Gastroesophageal sphincter (tissue), 4 donors: ENCODE data around the gene HIGD1A. TPM values are rescaled to one million over a fixed set of nuclear protein-coding genes. Genes with fewer than 3 reads are reported as not detected.

Experiments
- ATAC-seq: fragments of 150-250 bp; one replicate; pipeline ENCODE4 v1.9.1; 2016; ENCODE audit warnings: mild to moderate bottlenecking, moderate library complexity
- H3K27ac ChIP-seq, 4 donors: fragments of 200-600 bp; sonication (generic) in 3 of 4; 1 replicate in 3 of 4; 2 replicates in 1 of 4; pipeline ENCODE4 v1.5.1; 2016 to 2019
- H3K27me3 ChIP-seq: fragments of 200-600 bp; sonication (generic); one replicate; pipeline ENCODE4 v1.5.1; 2019
- H3K36me3 ChIP-seq, 2 donors: fragments of 200-600 bp; sonication (generic); one replicate each; pipeline ENCODE4 v1.5.1; 2019; ENCODE audit warnings: control low read depth in 1 of 2
- H3K4me1 ChIP-seq, 3 donors: fragments of 200-600 bp; sonication (generic); 1 replicate in 2 of 3; 2 replicates in 1 of 3; pipeline ENCODE4 v1.5.1; 2016 to 2019; ENCODE audit warnings: control low read depth in 2 of 3
- H3K4me3 ChIP-seq, 2 donors: fragments of 200-600 bp; sonication (generic); one replicate each; pipeline ENCODE4 v1.5.1; 2019; ENCODE audit warnings: mild to moderate bottlenecking in 1 of 2, moderate library complexity in 1 of 2
- H3K9me3 ChIP-seq, 3 donors: fragments of 200-600 bp; sonication (generic); one replicate each; pipeline ENCODE4 v1.5.1; 2017 to 2019; ENCODE audit warnings: control low read depth in 2 of 3
- EP300 ChIP-seq: sonication (generic); formaldehyde crosslinking; IDR thresholded peaks from one replicate; pipeline ENCODE4 v1.6.1; 2017; ENCODE audit warnings: antibody characterized with exemption, mild to moderate bottlenecking
- POLR2A ChIP-seq, 2 donors: fragments of 450-650 bp; IDR thresholded peaks; one replicate each; pipeline ENCODE4 v1.6.1; 2017; ENCODE audit warnings: antibody characterized with exemption in 2 of 2, mild to moderate bottlenecking in 2 of 2, moderate library complexity in 1 of 2
- POLR2AphosphoS5 ChIP-seq: sonication (generic); formaldehyde crosslinking; IDR thresholded peaks from one replicate; pipeline ENCODE4 v1.6.1; 2017; ENCODE audit warnings: antibody characterized with exemption
- WGBS, 2 donors: methylation state at CpG; one replicate each; pipeline ENCODE4 v1.1.5; 2018; ENCODE audit warnings: low coverage in 1 of 2; 5-methylcytosine and 5-hydroxymethylcytosine counted together
- total RNA-seq, 4 donors: library from RNA; depleted of rRNA; stranded (reverse); fragments of >200 nt; gene quantifications; one replicate each; pipeline ENCODE4 v1.1.0, GENCODE V29; 2016
- TF ChIP-seq, protein P1 (sequence below), 4 experiments: fragments of 200-600 bp in 2 of 4; fragments of 450-650 bp in 2 of 4; sonication (generic) in 1 of 4; IDR thresholded peaks; one replicate each; pipeline ENCODE4 v1.5.1; 2017 to 2019; ENCODE audit warnings: antibody characterized with exemption in 4 of 4, mild to moderate bottlenecking in 2 of 4, moderate library complexity in 2 of 4

The HIGD1A gene
- total RNA-seq, 4 donors from 2014 or later = 173 to 657 (median 393) TPM

GRCh38 chr3:42809202-42809601 lies 4.9 kb upstream of the HIGD1A start, which contains the start of gene ACKR2:
TSS of gene ACKR2 (plus strand) at chr3:42809445. CDS start at chr3:42864503, 55,058 bp downstream.
- 88 to 100% methylated on average over 1 to 5 of the region's 5 CpGs for WGBS, 2 donors
- no peak for ATAC-seq

DNA sequence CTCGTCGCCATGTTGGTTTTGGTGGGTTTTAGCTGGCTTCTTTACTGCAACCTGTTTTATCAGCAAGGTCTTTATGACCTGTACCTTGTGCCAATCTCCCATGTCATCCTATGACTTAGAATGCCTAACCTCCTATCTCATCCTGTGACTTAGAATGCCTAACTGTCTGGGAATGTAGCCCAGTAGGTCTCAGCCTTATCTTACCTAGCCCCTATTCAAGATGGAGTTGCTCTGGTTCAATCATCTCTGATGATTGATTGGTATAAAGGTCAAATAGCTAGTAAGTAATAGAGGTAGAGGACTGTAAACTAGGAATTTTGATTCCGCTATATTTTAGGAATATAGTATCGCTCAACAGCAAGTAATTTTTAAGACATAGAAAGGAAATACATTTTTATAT lies 3.6 kb upstream of the HIGD1A start:
- 83 to 88% methylated on average over 4 of the region's 4 CpGs for WGBS, 2 donors
- no peak for ATAC-seq
- no peaks in the 10 kb centered on the region for H3K36me3 ChIP-seq
- H3K9me3 ChIP-seq = no peaks in the 10 kb centered on the region
- TF ChIP-seq EP300 (no peak), POLR2AphosphoS5 (no peak), POLR2A (IDR thresholded peaks at IDR 0.05) (no peak)
- TF ChIP-seq, protein P1, sequence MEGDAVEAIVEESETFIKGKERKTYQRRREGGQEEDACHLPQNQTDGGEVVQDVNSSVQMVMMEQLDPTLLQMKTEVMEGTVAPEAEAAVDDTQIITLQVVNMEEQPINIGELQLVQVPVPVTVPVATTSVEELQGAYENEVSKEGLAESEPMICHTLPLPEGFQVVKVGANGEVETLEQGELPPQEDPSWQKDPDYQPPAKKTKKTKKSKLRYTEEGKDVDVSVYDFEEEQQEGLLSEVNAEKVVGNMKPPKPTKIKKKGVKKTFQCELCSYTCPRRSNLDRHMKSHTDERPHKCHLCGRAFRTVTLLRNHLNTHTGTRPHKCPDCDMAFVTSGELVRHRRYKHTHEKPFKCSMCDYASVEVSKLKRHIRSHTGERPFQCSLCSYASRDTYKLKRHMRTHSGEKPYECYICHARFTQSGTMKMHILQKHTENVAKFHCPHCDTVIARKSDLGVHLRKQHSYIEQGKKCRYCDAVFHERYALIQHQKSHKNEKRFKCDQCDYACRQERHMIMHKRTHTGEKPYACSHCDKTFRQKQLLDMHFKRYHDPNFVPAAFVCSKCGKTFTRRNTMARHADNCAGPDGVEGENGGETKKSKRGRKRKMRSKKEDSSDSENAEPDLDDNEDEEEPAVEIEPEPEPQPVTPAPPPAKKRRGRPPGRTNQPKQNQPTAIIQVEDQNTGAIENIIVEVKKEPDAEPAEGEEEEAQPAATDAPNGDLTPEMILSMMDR (IDR thresholded peaks at IDR 0.05) = no peak
- no peak overlapping the region for H3K27ac ChIP-seq
- no peaks in the 10 kb centered on the region for H3K27me3 ChIP-seq
- no peak overlapping the region for H3K4me3 ChIP-seq
- H3K4me1 ChIP-seq = peaks cover 0 to 16% (median 6%) of the 10 kb centered on the region in 3 donors

More at GRCh38 chr3:42809202-42809601, 4.9 kb upstream of the HIGD1A start, which contains the start of gene ACKR2:
- no peak within 1 kb of the TSS for H3K4me3 ChIP-seq
- no peak within 1 kb of the TSS for H3K27ac ChIP-seq
- H3K36me3 ChIP-seq = no peaks in the 10 kb centered on the region
- peaks cover 0 to 17% (median 5%) of the 10 kb centered on the region in 3 donors for H3K4me1 ChIP-seq
- TF ChIP-seq POLR2AphosphoS5 = no peak
- TF ChIP-seq EP300 = no peak
- TF ChIP-seq, protein P1 (IDR thresholded peaks at IDR 0.05) = no peak
- TF ChIP-seq POLR2A (IDR thresholded peaks at IDR 0.05) = no peak
- H3K27me3 ChIP-seq = no peaks in the 10 kb centered on the region
- H3K9me3 ChIP-seq = no peaks in the 10 kb centered on the region

DNA sequence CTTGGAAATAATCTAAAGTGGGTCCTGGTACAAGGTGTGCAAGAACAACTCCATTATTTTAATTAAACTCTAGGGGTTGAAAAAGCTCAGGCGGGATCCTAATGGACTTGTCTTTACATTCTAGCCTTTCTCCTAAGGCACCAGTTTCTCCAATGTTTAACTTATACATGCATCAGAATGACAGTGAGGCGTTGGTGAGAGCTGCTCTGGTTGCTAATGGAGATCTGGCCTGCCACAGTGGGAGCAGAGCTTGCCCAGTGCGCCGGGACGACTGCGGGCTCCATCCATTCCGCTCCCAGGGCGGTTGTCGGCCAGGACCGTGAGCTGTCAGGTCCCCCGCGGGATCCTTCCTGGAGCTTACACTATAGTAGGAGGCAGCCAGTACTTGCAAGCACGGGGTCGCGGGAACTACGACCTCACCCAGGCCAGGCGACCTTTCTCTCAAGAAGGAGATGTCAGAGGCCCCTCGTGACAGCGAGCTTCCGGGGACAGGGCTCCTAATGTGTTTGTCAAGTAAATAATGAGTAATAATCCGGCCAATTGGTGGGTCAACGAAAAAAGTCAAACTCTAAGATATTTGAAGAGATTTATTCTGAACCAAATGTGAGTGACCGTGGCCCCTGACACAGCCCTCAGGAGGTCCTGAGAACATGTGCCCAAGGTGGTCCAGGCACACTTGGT lies 991 bp upstream of the HIGD1A start:
- Histone ChIP-seq H3K4me3 (peak overlapping the region; percentile 68 to 76), H3K9me3 (no peaks in the 10 kb centered on the region), H3K27me3 (no peaks in the 10 kb centered on the region), H3K36me3 (no peaks in the 10 kb centered on the region), H3K27ac (peak overlapping the region; percentile 85 to 99 (median 96)), H3K4me1 (peaks cover 11 to 43% (median 15%) of the 10 kb centered on the region in 3 donors)
- ATAC-seq = no peak
- 57 to 69% methylated on average over 2 to 5 of the region's 23 CpGs for WGBS, 2 donors
- TF ChIP-seq POLR2AphosphoS5 (no peak), POLR2A (IDR thresholded peaks at IDR 0.05) (no peak), EP300 (no peak)
- TF ChIP-seq, protein P1 (IDR thresholded peaks at IDR 0.05) = no peak

DNA sequence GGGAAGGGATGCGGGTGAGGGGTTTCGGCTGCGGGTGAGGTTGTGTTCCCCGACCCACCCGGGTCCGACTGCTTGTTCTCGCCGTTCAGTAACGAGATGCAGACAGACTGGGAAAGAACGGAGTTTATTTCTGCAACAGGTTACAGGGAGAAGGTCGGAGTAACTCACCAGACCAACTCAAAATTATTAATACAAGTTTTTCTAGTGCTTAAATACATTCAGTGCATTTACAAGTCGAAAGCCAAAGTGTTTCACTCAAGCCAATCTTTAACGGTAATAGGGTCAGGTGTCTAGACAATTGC lies 492 bp upstream of the HIGD1A start:
- peak overlapping the region; percentile 68 to 76 for H3K4me3 ChIP-seq
- TF ChIP-seq EP300 (peak; percentile 51), POLR2AphosphoS5 (no peak)
- TF ChIP-seq, protein P1 (IDR thresholded peaks at IDR 0.05) = peak in 1 of 4 experiments; percentile 8
- no peak for ATAC-seq
- H3K4me1 ChIP-seq = peaks cover 15 to 48% (median 17%) of the 10 kb centered on the region in 3 donors
- H3K27ac ChIP-seq = peak overlapping the region; percentile 85 to 99 (median 96)
- H3K36me3 ChIP-seq = no peaks in the 10 kb centered on the region
- H3K27me3 ChIP-seq = no peaks in the 10 kb centered on the region
- 0 to 6% methylated on average over 2 to 6 of the region's 13 CpGs for WGBS, 2 donors
- no peaks in the 10 kb centered on the region for H3K9me3 ChIP-seq
